ENCODE data around the gene CNTNAP4. TPM values are rescaled to one million over a fixed set of nuclear protein-coding genes. Genes with fewer than 3 reads are reported as not detected.

Gene CNTNAP4
- total RNA-seq, 6 experiments from 2014 or later, result not detected

DNA sequence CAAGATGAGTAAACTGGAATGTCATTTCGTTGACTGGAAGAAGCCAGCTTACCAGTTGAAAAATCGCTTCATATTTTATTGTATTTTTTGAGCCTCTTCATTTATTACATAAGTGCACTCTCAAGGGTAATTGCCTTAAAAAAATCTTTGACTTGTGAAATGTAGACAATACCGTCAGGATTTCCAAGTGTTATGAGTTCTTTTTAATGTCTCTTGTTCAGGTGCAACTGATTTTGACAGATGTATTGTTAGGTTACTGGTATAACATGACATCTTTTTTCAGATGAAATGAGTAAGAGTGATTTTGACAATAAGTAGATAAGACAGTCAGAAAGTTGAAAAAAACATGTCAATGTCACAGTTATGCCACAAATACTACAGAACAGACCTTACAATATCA is 169.1 kb downstream of the CNTNAP4 start:
- no peak for DNase-seq
- TF ChIP-seq, protein P1, sequence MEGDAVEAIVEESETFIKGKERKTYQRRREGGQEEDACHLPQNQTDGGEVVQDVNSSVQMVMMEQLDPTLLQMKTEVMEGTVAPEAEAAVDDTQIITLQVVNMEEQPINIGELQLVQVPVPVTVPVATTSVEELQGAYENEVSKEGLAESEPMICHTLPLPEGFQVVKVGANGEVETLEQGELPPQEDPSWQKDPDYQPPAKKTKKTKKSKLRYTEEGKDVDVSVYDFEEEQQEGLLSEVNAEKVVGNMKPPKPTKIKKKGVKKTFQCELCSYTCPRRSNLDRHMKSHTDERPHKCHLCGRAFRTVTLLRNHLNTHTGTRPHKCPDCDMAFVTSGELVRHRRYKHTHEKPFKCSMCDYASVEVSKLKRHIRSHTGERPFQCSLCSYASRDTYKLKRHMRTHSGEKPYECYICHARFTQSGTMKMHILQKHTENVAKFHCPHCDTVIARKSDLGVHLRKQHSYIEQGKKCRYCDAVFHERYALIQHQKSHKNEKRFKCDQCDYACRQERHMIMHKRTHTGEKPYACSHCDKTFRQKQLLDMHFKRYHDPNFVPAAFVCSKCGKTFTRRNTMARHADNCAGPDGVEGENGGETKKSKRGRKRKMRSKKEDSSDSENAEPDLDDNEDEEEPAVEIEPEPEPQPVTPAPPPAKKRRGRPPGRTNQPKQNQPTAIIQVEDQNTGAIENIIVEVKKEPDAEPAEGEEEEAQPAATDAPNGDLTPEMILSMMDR (IDR thresholded peaks at IDR 0.05), result no peak
- peaks cover 12% of the 10 kb centered on the region for H3K9me3 Mint-ChIP-seq
- H3K4me3 Mint-ChIP-seq, result no peak overlapping the region
- no peak overlapping the region for H3K27ac Mint-ChIP-seq
- H3K36me3 Mint-ChIP-seq (ENCODE audit: low read depth), result no peaks in the 10 kb centered on the region
- no peaks in the 10 kb centered on the region for H3K27me3 Mint-ChIP-seq (ENCODE audit: insufficient read depth)
- H3K4me1 Mint-ChIP-seq (ENCODE audit: low read depth), result no peaks in the 10 kb centered on the region

DNA sequence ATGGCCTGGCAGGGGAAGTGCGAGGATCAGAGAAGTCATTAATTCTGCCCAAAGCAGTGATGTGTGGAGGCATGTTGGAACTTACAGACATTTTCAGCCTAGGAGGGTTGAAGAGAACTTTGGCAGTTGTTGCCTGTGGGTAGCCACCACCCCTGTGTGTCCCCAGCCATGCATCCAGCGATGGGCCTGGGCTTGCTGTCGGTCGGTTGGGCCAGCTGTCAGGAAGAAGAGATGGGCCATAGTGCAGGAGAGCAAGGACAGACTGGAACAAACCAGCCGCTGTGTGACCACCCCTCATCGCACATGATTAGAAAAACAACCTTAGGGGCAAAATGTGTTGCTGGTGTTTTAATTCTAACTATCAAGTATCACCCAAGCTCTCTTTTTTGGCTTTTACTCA is 173.7 kb downstream of the CNTNAP4 start:
- no peak overlapping the region for H3K27ac Mint-ChIP-seq
- no peak overlapping the region for H3K4me3 Mint-ChIP-seq
- H3K27me3 Mint-ChIP-seq (ENCODE audit: insufficient read depth), result no peaks in the 10 kb centered on the region
- H3K36me3 Mint-ChIP-seq (ENCODE audit: low read depth), result no peaks in the 10 kb centered on the region
- H3K4me1 Mint-ChIP-seq (ENCODE audit: low read depth), result no peaks in the 10 kb centered on the region
- TF ChIP-seq, protein P1 (IDR thresholded peaks at IDR 0.05), result no peak
- DNase-seq, result no peak
- peaks cover 19% of the 10 kb centered on the region for H3K9me3 Mint-ChIP-seq

DNA sequence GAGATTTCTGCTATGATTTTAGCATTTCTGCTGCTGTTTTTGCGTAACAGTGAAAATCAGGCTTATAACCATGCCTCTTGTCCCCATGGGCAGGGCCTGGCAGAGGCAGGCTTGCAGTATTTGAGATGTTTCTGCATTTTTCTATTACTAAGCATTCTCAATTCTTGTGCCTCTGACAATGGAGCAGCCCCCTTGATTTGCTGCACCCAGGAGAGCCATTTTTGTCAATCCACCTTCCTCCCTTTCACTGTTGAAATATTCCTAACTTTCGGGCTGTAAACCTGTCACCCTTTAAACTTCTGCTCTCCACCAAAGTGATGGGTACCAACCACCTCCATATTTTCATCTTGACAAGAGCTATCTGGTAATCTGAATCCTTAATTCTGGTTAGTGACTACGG is 178.1 kb downstream of the CNTNAP4 start:
- no peak overlapping the region for H3K4me3 Mint-ChIP-seq
- H3K27ac Mint-ChIP-seq, result no peak overlapping the region
- H3K27me3 Mint-ChIP-seq (ENCODE audit: insufficient read depth), result no peaks in the 10 kb centered on the region
- H3K9me3 Mint-ChIP-seq, result peaks cover 32% of the 10 kb centered on the region
- no peaks in the 10 kb centered on the region for H3K4me1 Mint-ChIP-seq (ENCODE audit: low read depth)
- TF ChIP-seq, protein P1 (IDR thresholded peaks at IDR 0.05), result no peak
- no peak for DNase-seq
- H3K36me3 Mint-ChIP-seq (ENCODE audit: low read depth), result no peaks in the 10 kb centered on the region

DNA sequence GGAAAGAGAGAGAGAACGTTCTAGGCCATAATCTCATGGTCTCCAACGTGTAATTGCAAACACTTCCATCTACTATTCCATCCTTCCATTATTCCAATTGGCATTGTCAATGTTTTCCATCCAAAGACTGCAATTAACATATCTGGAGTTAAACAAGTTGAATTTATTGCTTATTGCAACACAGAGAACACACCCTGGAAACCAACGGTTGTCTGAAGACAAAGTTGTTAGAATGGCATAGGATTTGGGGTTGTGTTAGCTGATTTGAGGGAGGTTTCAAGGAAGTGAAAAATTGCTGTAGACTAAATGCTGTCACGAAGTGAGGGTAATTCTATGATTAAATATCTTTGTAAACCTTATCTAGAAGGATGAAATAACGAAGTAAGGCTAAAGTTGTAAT is 178.8 kb downstream of the CNTNAP4 start:
- Mint-ChIP-seq H3K9me3 (peaks cover 26% of the 10 kb centered on the region), H3K27ac (no peak overlapping the region), H3K27me3 (ENCODE audit: insufficient read depth) (no peaks in the 10 kb centered on the region), H3K4me3 (no peak overlapping the region), H3K36me3 (ENCODE audit: low read depth) (no peaks in the 10 kb centered on the region), H3K4me1 (ENCODE audit: low read depth) (no peaks in the 10 kb centered on the region)
- TF ChIP-seq, protein P1 (IDR thresholded peaks at IDR 0.05), result no peak
- DNase-seq, result no peak

DNA sequence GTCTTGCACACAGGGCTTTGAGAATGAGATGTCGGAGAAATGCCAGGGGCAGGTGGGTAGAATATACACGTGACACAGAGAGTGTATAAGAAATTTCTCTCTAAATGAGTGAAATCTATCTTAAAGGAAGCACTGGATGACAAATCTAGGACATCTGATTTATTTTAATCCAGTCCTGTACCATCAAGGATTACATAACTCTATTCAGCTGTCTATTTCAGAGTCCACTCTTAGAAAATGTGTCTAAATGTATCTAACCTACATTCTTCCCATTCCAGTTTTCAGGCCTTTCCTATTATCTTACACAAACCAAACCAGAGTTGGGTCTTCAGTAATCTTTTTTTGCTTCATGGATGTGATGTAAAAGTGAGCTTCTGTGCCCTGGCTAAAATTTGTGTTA is 181.9 kb downstream of the CNTNAP4 start:
- no peaks in the 10 kb centered on the region for H3K36me3 Mint-ChIP-seq (ENCODE audit: low read depth)
- H3K4me1 Mint-ChIP-seq (ENCODE audit: low read depth), result no peaks in the 10 kb centered on the region
- no peak for DNase-seq
- TF ChIP-seq, protein P1 (IDR thresholded peaks at IDR 0.05), result no peak
- H3K27ac Mint-ChIP-seq, result no peak overlapping the region
- H3K4me3 Mint-ChIP-seq, result no peak overlapping the region
- no peaks in the 10 kb centered on the region for H3K27me3 Mint-ChIP-seq (ENCODE audit: insufficient read depth)
- H3K9me3 Mint-ChIP-seq, result peaks cover 20% of the 10 kb centered on the region

DNA sequence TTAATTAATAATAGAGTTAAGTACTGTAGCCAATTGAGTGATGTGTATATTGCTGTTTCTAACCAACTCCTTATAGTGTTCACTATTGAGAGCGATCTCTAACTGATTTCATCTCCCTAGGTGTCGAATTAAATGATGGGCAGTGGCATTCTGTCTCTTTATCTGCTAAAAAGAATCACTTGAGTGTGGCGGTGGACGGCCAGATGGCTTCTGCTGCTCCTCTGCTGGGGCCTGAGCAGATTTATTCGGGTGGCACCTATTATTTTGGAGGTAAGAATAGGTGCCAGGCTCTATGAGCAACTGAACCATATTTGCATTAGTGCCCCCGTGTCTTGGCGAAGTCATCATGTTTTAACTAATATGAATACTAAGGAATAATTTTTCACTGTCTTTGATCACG is 184.6 kb downstream of the CNTNAP4 start:
- no peak for DNase-seq
- H3K9me3 Mint-ChIP-seq, result peaks cover 10% of the 10 kb centered on the region; the same call in 1 of the 2 replicates
- no peak overlapping the region for H3K27ac Mint-ChIP-seq
- no peaks in the 10 kb centered on the region for H3K27me3 Mint-ChIP-seq (ENCODE audit: insufficient read depth)
- TF ChIP-seq, protein P1 (IDR thresholded peaks at IDR 0.05), result no peak
- no peaks in the 10 kb centered on the region for H3K4me1 Mint-ChIP-seq (ENCODE audit: low read depth)
- H3K36me3 Mint-ChIP-seq (ENCODE audit: low read depth), result no peaks in the 10 kb centered on the region
- H3K4me3 Mint-ChIP-seq, result no peak overlapping the region

All from HFFc6 (cell line).